ENCODE results near the gene TCTN1. TPM values are rescaled to one million over a fixed set of nuclear protein-coding genes. Genes with fewer than 3 reads are reported as not detected.
A peak's percentile ranks its signal among the peaks of the same experiment; 100 is the strongest.
"Not testable (repeated sequence)": the region's sequence is repeated elsewhere in the genome, so short reads cannot be mapped to it uniquely, and the experiment has no call there.

The TCTN1 gene
- total RNA-seq, 4 donors from 2014 or later: 28.5 to 71.2 (median 35.1) TPM

- 98 to 100% methylated on average over 1 to 5 of the region's 5 CpGs for WGBS, 2 donors (ENCODE audit: low coverage in 1 of 2)
- in situ Hi-C loops (cut with MboI; ENCODE audit: low pct_ligation_motif_present in 1 of 4, low pct_unique_long_range_greater_than_20kb in 1 of 4, low sequenced_read_pairs in 3 of 4) (no loop called here), intact Hi-C loops (cut with DNase I; ENCODE audit: low total_unique reads) (no loop called here)
- Histone ChIP-seq H3K27ac (no peak overlapping the region), H3K27me3 (no peaks in the 10 kb centered on the region), H3K4me1 (peaks cover 5 to 46% (median 30%) of the 10 kb centered on the region in 4 donors), H3K4me3 (no peak overlapping the region), H3K36me3 (no peaks in the 10 kb centered on the region), H3K9me3 (peaks cover 12 to 14% of the 10 kb centered on the region in 2 donors)
- DNase-seq: no peak
- TF ChIP-seq POLR2A (IDR thresholded peaks at IDR 0.05): no peak
- no peak for TF ChIP-seq EP300 (IDR thresholded peaks at IDR 0.05; ENCODE audit: low read depth)
- no peak for TF ChIP-seq POLR2AphosphoS5 (IDR thresholded peaks at IDR 0.05)
Observed at GRCh38 chr12:110566993-110567392, 46.9 kb upstream of the TCTN1 start.

GRCh38 chr12:110568752-110569151 is 45.2 kb upstream of the TCTN1 start:
- H3K4me1 ChIP-seq: peaks cover 0 to 37% (median 24%) of the 10 kb centered on the region in 4 donors
- H3K9me3 ChIP-seq: peaks cover 15 to 18% of the 10 kb centered on the region in 2 donors
- no peak overlapping the region for H3K27ac ChIP-seq
- H3K27me3 ChIP-seq: no peaks in the 10 kb centered on the region
- 95% methylated on average over 6 of the region's 6 CpGs; no CpG with 5 or more reads in 1 of the 2 donors for WGBS, 2 donors (ENCODE audit: low coverage in 1 of 2)
- H3K4me3 ChIP-seq: no peak overlapping the region
- no peak for DNase-seq
- intact Hi-C loops (cut with DNase I; ENCODE audit: low total_unique reads) (no loop called here), in situ Hi-C loops (cut with MboI; ENCODE audit: low pct_ligation_motif_present in 1 of 4, low pct_unique_long_range_greater_than_20kb in 1 of 4, low sequenced_read_pairs in 3 of 4) (no loop called here)
- H3K36me3 ChIP-seq: no peaks in the 10 kb centered on the region
- no peak for TF ChIP-seq POLR2AphosphoS5 (IDR thresholded peaks at IDR 0.05)
- TF ChIP-seq CTCF (IDR thresholded peaks at IDR 0.05): no peak
- TF ChIP-seq POLR2A (IDR thresholded peaks at IDR 0.05): no peak
- TF ChIP-seq EP300 (IDR thresholded peaks at IDR 0.05; ENCODE audit: low read depth): no peak

GRCh38 chr12:110569838-110570237 is 44.1 kb upstream of the TCTN1 start:
- intact Hi-C loops (cut with DNase I; ENCODE audit: low total_unique reads); in situ Hi-C loops (cut with MboI; ENCODE audit: low pct_ligation_motif_present in 1 of 4, low pct_unique_long_range_greater_than_20kb in 1 of 4, low sequenced_read_pairs in 3 of 4): not testable (repeated sequence)

GRCh38 chr12:110570798-110571197 is 43.1 kb upstream of the TCTN1 start:
- DNase-seq; in situ Hi-C loops (cut with MboI; ENCODE audit: low pct_ligation_motif_present in 1 of 4, low pct_unique_long_range_greater_than_20kb in 1 of 4, low sequenced_read_pairs in 3 of 4); intact Hi-C loops (cut with DNase I; ENCODE audit: low total_unique reads); H3K4me3 ChIP-seq; H3K36me3 ChIP-seq; H3K27ac ChIP-seq; H3K27me3 ChIP-seq: not testable (repeated sequence)
- Histone ChIP-seq H3K4me1 (peaks cover 9 to 37% (median 27%) of the 10 kb centered on the region in 4 donors), H3K9me3 (peaks cover 15 to 18% of the 10 kb centered on the region in 2 donors)
- WGBS, 2 donors (ENCODE audit: low coverage in 1 of 2): 99% methylated on average over 16 of the region's 16 CpGs; no CpG with 5 or more reads in 1 of the 2 donors

More at GRCh38 chr12:110569838-110570237, 44.1 kb upstream of the TCTN1 start:
- not testable (repeated sequence) for H3K27ac ChIP-seq, DNase-seq, H3K4me3 ChIP-seq, H3K27me3 ChIP-seq, H3K36me3 ChIP-seq
- WGBS, 2 donors (ENCODE audit: low coverage in 1 of 2): 14% methylated on average over 1 of the region's 2 CpGs; no CpG with 5 or more reads in 1 of the 2 donors
- Histone ChIP-seq H3K4me1 (peaks cover 6 to 37% (median 25%) of the 10 kb centered on the region in 4 donors), H3K9me3 (peaks cover 15 to 18% of the 10 kb centered on the region in 2 donors)

GRCh38 chr12:110574044-110574443 is 39.9 kb upstream of the TCTN1 start:
- no peaks in the 10 kb centered on the region for H3K27me3 ChIP-seq
- 33 to 46% methylated on average over 1 of the region's 1 CpG for WGBS, 2 donors (ENCODE audit: low coverage in 1 of 2)
- TF ChIP-seq CTCF (IDR thresholded peaks at IDR 0.05) (no peak), POLR2A (IDR thresholded peaks at IDR 0.05) (no peak), POLR2AphosphoS5 (IDR thresholded peaks at IDR 0.05) (no peak), EP300 (IDR thresholded peaks at IDR 0.05; ENCODE audit: low read depth) (no peak)
- H3K36me3 ChIP-seq: no peaks in the 10 kb centered on the region
- H3K4me3 ChIP-seq: no peak overlapping the region
- H3K9me3 ChIP-seq: peaks cover 15 to 18% of the 10 kb centered on the region in 2 donors
- peak overlapping the region; percentile 75 to 92 (median 87) for H3K27ac ChIP-seq
- in situ Hi-C loops (cut with MboI; ENCODE audit: low pct_ligation_motif_present in 1 of 4, low pct_unique_long_range_greater_than_20kb in 1 of 4, low sequenced_read_pairs in 3 of 4): no loop called here
- peaks cover 24 to 59% (median 53%) of the 10 kb centered on the region in 4 donors for H3K4me1 ChIP-seq
- intact Hi-C loops (cut with DNase I; ENCODE audit: low total_unique reads): no loop called here
- DNase-seq: no peak

GRCh38 chr12:110574717-110575230 is 39.2 kb upstream of the TCTN1 start:
- H3K36me3 ChIP-seq; DNase-seq; intact Hi-C loops (cut with DNase I; ENCODE audit: low total_unique reads); in situ Hi-C loops (cut with MboI; ENCODE audit: low pct_ligation_motif_present in 1 of 4, low pct_unique_long_range_greater_than_20kb in 1 of 4, low sequenced_read_pairs in 3 of 4); H3K4me3 ChIP-seq; H3K27me3 ChIP-seq: not testable (repeated sequence)
- Histone ChIP-seq H3K9me3 (peaks cover 10 to 13% of the 10 kb centered on the region in 2 donors), H3K4me1 (peaks cover 31 to 66% (median 57%) of the 10 kb centered on the region in 4 donors), H3K27ac (peak overlapping the region; percentile 75 to 92 (median 87))
- 55 to 73% methylated on average over 6 to 10 of the region's 10 CpGs for WGBS, 2 donors (ENCODE audit: low coverage in 1 of 2)
